Inflammatory macrophage treated with lipopolysaccharide for 4 hours (primary cell): ENCODE results near the gene CNDP2.
A peak's percentile ranks its signal among the peaks of the same experiment; 100 is the strongest.
"Not testable (repeated sequence)": the region's sequence is repeated elsewhere in the genome, so short reads cannot be mapped to it uniquely, and the experiment has no call there.

Experiments used
- DNase-seq: peaks from one replicate; pipeline ENCODE4 v3.0.0-alpha.2; 2020

CNDP2 gene

GRCh38 chr18:74540652-74541421 is 44.7 kb downstream of the CNDP2 start:
- no peak for DNase-seq

- DNase-seq, result no peak
Observed at GRCh38 chr18:74541703-74542555, 45.8 kb downstream of the CNDP2 start.

GRCh38 chr18:74544898-74545297 is 48.7 kb downstream of the CNDP2 start:
- DNase-seq, result no peak

GRCh38 chr18:74546007-74546406 is 49.8 kb downstream of the CNDP2 start:
- DNase-seq, result no peak

GRCh38 chr18:74546751-74547530 is 50.8 kb downstream of the CNDP2 start:
- peak; percentile 17 for DNase-seq

GRCh38 chr18:74547860-74548259 is 51.7 kb downstream of the CNDP2 start:
- no peak for DNase-seq

- DNase-seq, result no peak
Observed at GRCh38 chr18:74549591-74550104, 53.5 kb downstream of the CNDP2 start.

- DNase-seq, result no peak
Observed at GRCh38 chr18:74550886-74551285, 54.7 kb downstream of the CNDP2 start.

GRCh38 chr18:74551452-74551851 is 55.3 kb downstream of the CNDP2 start:
- no peak for DNase-seq

GRCh38 chr18:74551936-74552555 is 55.9 kb downstream of the CNDP2 start:
- DNase-seq, result peak; percentile 82

- DNase-seq, result no peak
Observed at GRCh38 chr18:74556126-74556525, 60.0 kb downstream of the CNDP2 start.

GRCh38 chr18:74558096-74558495 is 61.9 kb downstream of the CNDP2 start:
- no peak for DNase-seq

- no peak for DNase-seq
Observed at GRCh38 chr18:74562131-74562730, 66.1 kb downstream of the CNDP2 start.

- no peak for DNase-seq
Observed at GRCh38 chr18:74562775-74563174, 66.6 kb downstream of the CNDP2 start.

GRCh38 chr18:74563999-74564398 is 67.8 kb downstream of the CNDP2 start:
- DNase-seq, result no peak

- not testable (repeated sequence) for DNase-seq
Observed at GRCh38 chr18:74565164-74565563, 69.0 kb downstream of the CNDP2 start.

- not testable (repeated sequence) for DNase-seq
Observed at GRCh38 chr18:74565993-74566392, 69.8 kb downstream of the CNDP2 start.

GRCh38 chr18:74567822-74568221 is 71.7 kb downstream of the CNDP2 start:
- peak; percentile 72 for DNase-seq

GRCh38 chr18:74569401-74569800 is 73.2 kb downstream of the CNDP2 start:
- no peak for DNase-seq

- DNase-seq, result no peak
Observed at GRCh38 chr18:74570266-74570665, 74.1 kb downstream of the CNDP2 start.

- DNase-seq, result no peak
Observed at GRCh38 chr18:74571895-74572680, 75.9 kb downstream of the CNDP2 start.
